GM18519 (cell line): ENCODE data around the gene GCC1.
A peak's percentile ranks its signal among the peaks of the same experiment; 100 is the strongest.

ENCODE experiments used
- ATAC-seq: cut with Tn5 transposase; IDR thresholded peaks from one replicate; pipeline ENCODE4 v1.9.1; 2021; ENCODE audit warnings: mild to moderate bottlenecking, moderate library complexity; ENCODE audit not compliant: unreplicated experiment, low FRiP score

GCC1 gene

GRCh38 chr7:127585044-127585953 lies at the start of gene GCC1:
GCC1 (minus strand) TSS chr7:127585596; CDS start chr7:127585182, 414 bp downstream.
- peak; percentile 84 for ATAC-seq

GRCh38 chr7:127632276-127632910 lies 47.0 kb upstream of the GCC1 start:
- ATAC-seq = no peak

GRCh38 chr7:127629268-127629854 lies 44.0 kb upstream of the GCC1 start:
- no peak for ATAC-seq

- no peak for ATAC-seq
These were observed 43.0 kb upstream of the GCC1 start for GRCh38 chr7:127628445-127628844.

- no peak for ATAC-seq
These were observed 39.9 kb upstream of the GCC1 start for GRCh38 chr7:127625331-127625730.

- no peak for ATAC-seq
These were observed 35.2 kb upstream of the GCC1 start for GRCh38 chr7:127620406-127621233.

GRCh38 chr7:127619681-127620405 lies 34.4 kb upstream of the GCC1 start:
- no peak for ATAC-seq

GRCh38 chr7:127618775-127619174 lies 33.4 kb upstream of the GCC1 start:
- no peak for ATAC-seq

- ATAC-seq = no peak
These were observed 32.6 kb upstream of the GCC1 start, which contains the start of gene PAX4 for GRCh38 chr7:127618042-127618441. PAX4 (minus strand) TSS chr7:127618142; CDS start chr7:127615928, 2,214 bp downstream.

GRCh38 chr7:127616724-127617123 lies 31.3 kb upstream of the GCC1 start:
- ATAC-seq = no peak

GRCh38 chr7:127612263-127612662 lies 26.9 kb upstream of the GCC1 start:
- ATAC-seq = no peak

GRCh38 chr7:127609297-127609696 lies 23.9 kb upstream of the GCC1 start:
- no peak for ATAC-seq

GRCh38 chr7:127608446-127608845 lies 23.1 kb upstream of the GCC1 start:
- ATAC-seq = no peak

- no peak for ATAC-seq
These were observed 15.5 kb upstream of the GCC1 start for GRCh38 chr7:127600885-127601284.

GRCh38 chr7:127598318-127598717 lies 12.9 kb upstream of the GCC1 start:
- ATAC-seq = no peak

- ATAC-seq = no peak
These were observed 10.3 kb upstream of the GCC1 start for GRCh38 chr7:127595737-127596136.

GRCh38 chr7:127594490-127594889 lies 9.1 kb upstream of the GCC1 start:
- ATAC-seq = no peak

GRCh38 chr7:127592550-127592949 lies 7.2 kb upstream of the GCC1 start:
- no peak for ATAC-seq

GRCh38 chr7:127591591-127591990 lies 6.2 kb upstream of the GCC1 start:
- ATAC-seq = no peak

- no peak for ATAC-seq
These were observed 5.8 kb upstream of the GCC1 start for GRCh38 chr7:127591189-127591588.
